ENCODE results near the gene NFKBIB. TPM values are rescaled to one million over a fixed set of nuclear protein-coding genes. Genes with fewer than 3 reads are reported as not detected.
"Not testable (repeated sequence)": the region's sequence is repeated elsewhere in the genome, so short reads cannot be mapped to it uniquely, and the experiment has no call there.

NFKBIB gene
- total RNA-seq, 4 donors from 2014 or later, result 24.1 to 39.4 (median 35.8) TPM

DNA sequence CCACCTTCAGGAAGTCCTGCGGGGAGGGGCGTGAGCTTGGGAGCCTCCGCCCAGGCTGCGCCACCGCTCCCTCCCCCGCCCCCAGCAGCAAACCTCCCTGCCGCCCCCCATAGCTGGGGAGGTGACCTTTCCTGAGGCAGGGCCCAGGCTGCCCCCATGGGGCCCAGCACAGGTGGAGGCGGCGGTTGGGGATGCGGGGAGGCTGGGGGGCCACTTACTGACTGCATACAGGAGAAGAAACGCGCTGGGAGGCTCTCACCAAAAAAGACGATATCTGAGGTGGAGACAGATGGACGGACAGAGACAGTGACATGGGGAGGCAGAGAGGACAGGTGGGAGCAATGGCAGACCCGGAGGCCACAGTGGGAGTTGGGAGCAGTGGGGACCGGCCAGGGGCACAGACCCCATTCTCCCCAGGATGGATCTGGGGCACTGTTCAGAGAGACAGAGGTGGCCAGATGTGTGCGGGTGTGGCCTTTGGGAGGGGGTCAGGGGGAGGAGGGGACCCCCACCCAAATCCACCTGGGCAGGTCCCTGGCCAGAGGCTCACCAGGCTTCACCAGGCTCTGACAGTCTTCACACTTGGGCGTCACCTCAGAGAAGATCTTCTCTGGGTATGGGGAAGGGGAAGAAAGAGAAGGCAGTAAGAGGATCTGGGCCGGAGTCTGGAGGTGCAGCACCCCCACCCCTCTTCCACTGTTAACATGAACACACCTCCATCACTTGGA is 18.7 kb upstream of the NFKBIB start:
- Histone ChIP-seq H3K27ac (replicated peaks in 1 of 4) (no peak overlapping the region), H3K27me3 (no peaks in the 10 kb centered on the region), H3K4me3 (no peak overlapping the region), H3K4me1 (peaks cover 11 to 24% (median 21%) of the 10 kb centered on the region in 4 donors), H3K9me3 (no peaks in the 10 kb centered on the region), H3K36me3 (peaks cover 13 to 55% (median 50%) of the 10 kb centered on the region in 4 donors)
- no peak for TF ChIP-seq EP300 (IDR thresholded peaks at IDR 0.05)
- no peak for DNase-seq (ENCODE audit: extremely low spot score)
- intact Hi-C loops (cut with DNase I), result no loop called here
- 93% methylated on average over 13 of the region's 19 CpGs for WGBS

GRCh38 chr19:38883286-38883685 is 16.5 kb upstream of the NFKBIB start:
- peaks cover 3 to 25% (median 20%) of the 10 kb centered on the region in 4 donors for H3K4me1 ChIP-seq
- no peak overlapping the region for H3K27ac ChIP-seq (replicated peaks in 1 of 4)
- H3K9me3 ChIP-seq, result no peaks in the 10 kb centered on the region
- H3K27me3 ChIP-seq, result no peaks in the 10 kb centered on the region
- TF ChIP-seq EP300 (IDR thresholded peaks at IDR 0.05), result no peak
- TF ChIP-seq POLR2A (IDR thresholded peaks at IDR 0.05; ENCODE audit: low read depth), result no peak
- TF ChIP-seq CTCF (IDR thresholded peaks at IDR 0.05), result no peak
- TF ChIP-seq POLR2AphosphoS5 (IDR thresholded peaks at IDR 0.05), result no peak
- H3K4me3 ChIP-seq, result no peak overlapping the region
- H3K36me3 ChIP-seq, result peaks cover 13 to 71% (median 59%) of the 10 kb centered on the region in 4 donors
- intact Hi-C loops (cut with DNase I), result no loop called here
- no peak for DNase-seq (ENCODE audit: extremely low spot score)
- WGBS, result 93% methylated on average over 9 of the region's 9 CpGs

GRCh38 chr19:38884691-38885090 is 15.1 kb upstream of the NFKBIB start:
- peaks cover 27 to 71% (median 64%) of the 10 kb centered on the region in 4 donors for H3K36me3 ChIP-seq
- 97% methylated on average over 3 of the region's 3 CpGs for WGBS
- DNase-seq (ENCODE audit: extremely low spot score); H3K27ac ChIP-seq (replicated peaks in 1 of 4); H3K9me3 ChIP-seq; H3K4me3 ChIP-seq; H3K27me3 ChIP-seq; intact Hi-C loops (cut with DNase I): not testable (repeated sequence)
- H3K4me1 ChIP-seq, result peaks cover 3 to 18% (median 14%) of the 10 kb centered on the region in 4 donors

- 92% methylated on average over 17 of the region's 17 CpGs for WGBS
- H3K4me1 ChIP-seq, result peaks cover 3 to 28% (median 17%) of the 10 kb centered on the region in 4 donors
- H3K9me3 ChIP-seq, result no peaks in the 10 kb centered on the region
- peaks cover 25 to 71% (median 52%) of the 10 kb centered on the region in 4 donors for H3K36me3 ChIP-seq
- no peak overlapping the region for H3K4me3 ChIP-seq
- intact Hi-C loops (cut with DNase I), result no loop called here
- TF ChIP-seq CTCF (IDR thresholded peaks at IDR 0.05), result no peak
- no peak for TF ChIP-seq POLR2A (IDR thresholded peaks at IDR 0.05; ENCODE audit: low read depth)
- no peak for TF ChIP-seq EP300 (IDR thresholded peaks at IDR 0.05)
- TF ChIP-seq POLR2AphosphoS5 (IDR thresholded peaks at IDR 0.05), result no peak
- no peaks in the 10 kb centered on the region for H3K27me3 ChIP-seq
- no peak overlapping the region for H3K27ac ChIP-seq (replicated peaks in 1 of 4)
- DNase-seq (ENCODE audit: extremely low spot score), result no peak
These were observed 10.9 kb upstream of the NFKBIB start for GRCh38 chr19:38888876-38889275.

DNA sequence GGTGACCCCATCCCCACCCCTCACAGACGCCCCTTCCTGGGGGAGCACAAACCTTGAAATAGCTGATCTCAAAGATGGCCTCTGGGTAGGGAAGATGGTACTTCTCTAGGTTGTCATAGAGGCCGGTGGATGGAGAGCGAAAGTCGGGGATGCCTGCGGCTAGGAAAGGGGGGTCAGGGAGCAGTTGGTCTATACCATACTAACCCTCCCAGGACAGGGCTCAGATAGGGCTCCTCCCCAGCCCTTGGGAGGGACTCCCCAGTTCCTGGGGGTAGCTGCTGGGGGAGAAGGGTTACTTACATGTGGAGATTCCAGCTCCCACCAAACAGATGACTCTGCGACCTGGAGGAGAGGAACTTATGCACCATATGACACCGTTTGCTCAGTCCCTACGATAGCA is 10.0 kb upstream of the NFKBIB start:
- no peak for TF ChIP-seq EP300 (IDR thresholded peaks at IDR 0.05)
- WGBS, result 92% methylated on average over 8 of the region's 8 CpGs
- Histone ChIP-seq H3K4me1 (peaks cover 4 to 35% (median 18%) of the 10 kb centered on the region in 4 donors), H3K36me3 (peaks cover 25 to 75% (median 53%) of the 10 kb centered on the region in 4 donors), H3K4me3 (no peak overlapping the region), H3K27ac (replicated peaks in 1 of 4) (no peak overlapping the region), H3K27me3 (no peaks in the 10 kb centered on the region), H3K9me3 (no peaks in the 10 kb centered on the region)
- intact Hi-C loops (cut with DNase I), result no loop called here
- DNase-seq (ENCODE audit: extremely low spot score), result no peak

GRCh38 chr19:38890686-38891085 is 9.1 kb upstream of the NFKBIB start:
- no peak for TF ChIP-seq EP300 (IDR thresholded peaks at IDR 0.05)
- TF ChIP-seq POLR2A (IDR thresholded peaks at IDR 0.05; ENCODE audit: low read depth), result no peak
- TF ChIP-seq POLR2AphosphoS5 (IDR thresholded peaks at IDR 0.05), result no peak
- TF ChIP-seq CTCF (IDR thresholded peaks at IDR 0.05), result no peak

More at GRCh38 chr19:38890686-38891085, 9.1 kb upstream of the NFKBIB start:
- Histone ChIP-seq H3K4me1 (peaks cover 10 to 38% (median 19%) of the 10 kb centered on the region in 4 donors), H3K4me3 (no peak overlapping the region), H3K27me3 (no peaks in the 10 kb centered on the region), H3K9me3 (no peaks in the 10 kb centered on the region), H3K36me3 (peaks cover 25 to 75% (median 53%) of the 10 kb centered on the region in 4 donors), H3K27ac (replicated peaks in 1 of 4) (no peak overlapping the region)
- intact Hi-C loops (cut with DNase I), result no loop called here
- no peak for DNase-seq (ENCODE audit: extremely low spot score)
